Skeletal muscle tissue (tissue), 4 donors: ENCODE results near the gene VPS13D. TPM values are rescaled to one million over a fixed set of nuclear protein-coding genes. Genes with fewer than 3 reads are reported as not detected.

Experiments
- H3K27ac ChIP-seq: one replicate; pipeline ENCODE4 v1.7.0; 2013; ENCODE audit warnings: mild to moderate bottlenecking, low read depth, low read length, inconsistent platforms
- H3K27me3 ChIP-seq, 3 donors: one replicate each; pipeline ENCODE4 v1.7.0; 2013; ENCODE audit warnings: low read length in 3 of 3; ENCODE audit not compliant: control insufficient read depth in 3 of 3, insufficient read depth in 3 of 3
- H3K36me3 ChIP-seq, 3 donors: one replicate each; pipeline ENCODE4 v1.7.0; 2013; ENCODE audit warnings: low read length in 3 of 3; ENCODE audit not compliant: control insufficient read depth in 3 of 3, insufficient read depth in 3 of 3
- H3K4me1 ChIP-seq, 3 donors: one replicate each; pipeline ENCODE4 v1.7.0; 2013; ENCODE audit warnings: low read length in 3 of 3, mild to moderate bottlenecking in 3 of 3; ENCODE audit not compliant: control insufficient read depth in 3 of 3, insufficient read depth in 3 of 3
- H3K4me3 ChIP-seq, 3 donors: one replicate each; pipeline ENCODE4 v1.7.0; 2013; ENCODE audit warnings: low read length in 3 of 3
- H3K9ac ChIP-seq, 3 donors: one replicate each; pipeline ENCODE4 v1.7.0; 2013; ENCODE audit warnings: low read length in 3 of 3, mild to moderate bottlenecking in 3 of 3, moderate library complexity in 2 of 3, low read depth in 1 of 3
- H3K9me3 ChIP-seq, 3 donors: one replicate each; pipeline ENCODE4 v1.7.0; 2013; ENCODE audit warnings: low read length in 3 of 3; ENCODE audit not compliant: control insufficient read depth in 3 of 3
- total RNA-seq: library from RNA; depleted of rRNA; stranded (reverse); fragments of >200 nt; gene quantifications from one replicate; pipeline ENCODE4 v1.2.3, GENCODE V29; 2014
- donor health status: Osteomylitis.

The VPS13D gene
- total RNA-seq, 1 donor from 2014 or later, result 40.2 TPM

GRCh38 chr1:12185036-12185917, 44.6 kb upstream of the VPS13D start:
- peaks cover 4 to 5% (median 5%) of the 10 kb centered on the region in 3 donors for H3K36me3 ChIP-seq
- H3K27ac ChIP-seq, result peak overlapping the region; percentile 83
- H3K4me3 ChIP-seq, result peak overlapping the region; percentile 20 to 41 (median 31)
- H3K9ac ChIP-seq, result peak overlapping the region; percentile 53 to 70 (median 65)
- peaks cover 42 to 79% (median 73%) of the 10 kb centered on the region in 3 donors for H3K4me1 ChIP-seq
- H3K27me3 ChIP-seq, result no peaks in the 10 kb centered on the region
- no peaks in the 10 kb centered on the region for H3K9me3 ChIP-seq

- H3K27me3 ChIP-seq, result no peaks in the 10 kb centered on the region
- peak overlapping the region; percentile 33 to 70 (median 53) for H3K9ac ChIP-seq
- H3K36me3 ChIP-seq, result peaks cover 5 to 9% (median 7%) of the 10 kb centered on the region in 3 donors
- peak overlapping the region; percentile 3 to 41 (median 31) for H3K4me3 ChIP-seq
- H3K27ac ChIP-seq, result peak overlapping the region; percentile 83
- peaks cover 40 to 71% (median 65%) of the 10 kb centered on the region in 3 donors for H3K4me1 ChIP-seq
- H3K9me3 ChIP-seq, result no peaks in the 10 kb centered on the region
These were observed 43.7 kb upstream of the VPS13D start for GRCh38 chr1:12185918-12186678.

- peak overlapping the region; percentile 83 for H3K27ac ChIP-seq
- H3K36me3 ChIP-seq, result peaks cover 5 to 10% (median 7%) of the 10 kb centered on the region in 3 donors
- no peak overlapping the region for H3K4me3 ChIP-seq
- H3K4me1 ChIP-seq, result peaks cover 40 to 66% (median 60%) of the 10 kb centered on the region in 3 donors
- H3K27me3 ChIP-seq, result no peaks in the 10 kb centered on the region
- H3K9me3 ChIP-seq, result no peaks in the 10 kb centered on the region
- peak overlapping the region in 1 of 3 donors; percentile 40 for H3K9ac ChIP-seq
These were observed 43.2 kb upstream of the VPS13D start for GRCh38 chr1:12186679-12186985.

- H3K4me1 ChIP-seq, result peaks cover 35 to 55% (median 47%) of the 10 kb centered on the region in 3 donors
- H3K4me3 ChIP-seq, result no peak overlapping the region
- H3K27me3 ChIP-seq, result no peaks in the 10 kb centered on the region
- no peaks in the 10 kb centered on the region for H3K9me3 ChIP-seq
- H3K9ac ChIP-seq, result peak overlapping the region in 1 of 3 donors; percentile 1
- peaks cover 16 to 21% (median 17%) of the 10 kb centered on the region in 3 donors for H3K36me3 ChIP-seq
- H3K27ac ChIP-seq, result no peak overlapping the region
These were observed 41.7 kb upstream of the VPS13D start for GRCh38 chr1:12188115-12188514.

GRCh38 chr1:12188657-12189327, 41.0 kb upstream of the VPS13D start:
- Histone ChIP-seq H3K4me3 (no peak overlapping the region), H3K9me3 (no peaks in the 10 kb centered on the region), H3K27me3 (no peaks in the 10 kb centered on the region), H3K4me1 (peaks cover 33 to 53% (median 47%) of the 10 kb centered on the region in 3 donors), H3K9ac (peak overlapping the region in 1 of 3 donors; percentile 58), H3K36me3 (peaks cover 17 to 27% (median 21%) of the 10 kb centered on the region in 3 donors), H3K27ac (no peak overlapping the region)

- Histone ChIP-seq H3K27me3 (no peaks in the 10 kb centered on the region), H3K9ac (no peak overlapping the region), H3K9me3 (no peaks in the 10 kb centered on the region), H3K4me1 (peaks cover 30 to 48% (median 47%) of the 10 kb centered on the region in 3 donors), H3K36me3 (peaks cover 21 to 30% (median 26%) of the 10 kb centered on the region in 3 donors), H3K27ac (no peak overlapping the region), H3K4me3 (no peak overlapping the region)
These were observed 40.5 kb upstream of the VPS13D start for GRCh38 chr1:12189328-12189682.

GRCh38 chr1:12191242-12192032, 38.4 kb upstream of the VPS13D start:
- Histone ChIP-seq H3K36me3 (peaks cover 30 to 36% (median 33%) of the 10 kb centered on the region in 3 donors), H3K9me3 (no peaks in the 10 kb centered on the region), H3K27ac (no peak overlapping the region), H3K4me3 (no peak overlapping the region), H3K9ac (no peak overlapping the region), H3K27me3 (no peaks in the 10 kb centered on the region), H3K4me1 (peaks cover 9 to 27% (median 25%) of the 10 kb centered on the region in 3 donors)

- Histone ChIP-seq H3K4me1 (peaks cover 0 to 3% (median 0%) of the 10 kb centered on the region in 3 donors), H3K4me3 (no peak overlapping the region), H3K9me3 (no peaks in the 10 kb centered on the region), H3K27ac (no peak overlapping the region), H3K27me3 (no peaks in the 10 kb centered on the region), H3K36me3 (peaks cover 29 to 39% (median 35%) of the 10 kb centered on the region in 3 donors), H3K9ac (no peak overlapping the region)
These were observed 35.1 kb upstream of the VPS13D start for GRCh38 chr1:12194666-12195216.

GRCh38 chr1:12195416-12195815, 34.4 kb upstream of the VPS13D start:
- H3K27me3 ChIP-seq, result no peaks in the 10 kb centered on the region
- H3K9me3 ChIP-seq, result no peaks in the 10 kb centered on the region
- no peak overlapping the region for H3K9ac ChIP-seq
- H3K27ac ChIP-seq, result no peak overlapping the region
- peaks cover 0 to 3% (median 0%) of the 10 kb centered on the region in 3 donors for H3K4me1 ChIP-seq
- H3K4me3 ChIP-seq, result no peak overlapping the region
- H3K36me3 ChIP-seq, result peaks cover 29 to 42% (median 35%) of the 10 kb centered on the region in 3 donors
